Tibial nerve (tissue), 4 donors: ENCODE results near the gene TRIL. TPM values are rescaled to one million over a fixed set of nuclear protein-coding genes. Genes with fewer than 3 reads are reported as not detected.

Experiments used
- DNase-seq, 2 donors: peaks; one replicate each; pipeline ENCODE4 v3.0.0-alpha.2; 2019; ENCODE audit warnings: low spot score in 2 of 2
- H3K27ac ChIP-seq, 4 donors: fragments of 200-600 bp; sonication (generic) in 3 of 4; one replicate each; pipeline ENCODE4 v1.5.1; 2017 to 2019; ENCODE audit warnings: mild to moderate bottlenecking in 1 of 4
- H3K27me3 ChIP-seq, 2 donors: fragments of 200-600 bp; sonication (generic) in 1 of 2; one replicate each; pipeline versions ENCODE4 v1.5.1 to v1.6.0; 2017 to 2019
- H3K36me3 ChIP-seq, 3 donors: fragments of 200-600 bp; sonication (generic); one replicate each; pipeline ENCODE4 v1.5.1; 2018 to 2019
- H3K4me1 ChIP-seq, 4 donors: fragments of 200-600 bp; sonication (generic) in 3 of 4; one replicate each; pipeline ENCODE4 v1.5.1; 2017 to 2019
- H3K4me3 ChIP-seq, 4 donors: fragments of 200-600 bp; sonication (generic) in 3 of 4; one replicate each; pipeline ENCODE4 v1.5.1; 2017 to 2019; ENCODE audit warnings: mild to moderate bottlenecking in 1 of 4, moderate library complexity in 1 of 4
- H3K9me3 ChIP-seq, 4 donors: fragments of 200-600 bp; sonication (generic) in 3 of 4; one replicate each; pipeline ENCODE4 v1.5.1; 2017 to 2019
- CTCF ChIP-seq, 5 experiments: fragments of 200-600 bp in 3 of 5; fragments of 450-650 bp in 2 of 5; sonication (generic) in 3 of 5; IDR thresholded peaks; one replicate each; pipeline ENCODE4 v1.5.1; 2016 to 2019; ENCODE audit warnings: antibody characterized with exemption in 5 of 5, mild to moderate bottlenecking in 3 of 5, moderate library complexity in 2 of 5
- EP300 ChIP-seq, 2 donors: sonication (generic); formaldehyde crosslinking; IDR thresholded peaks; one replicate each; pipeline ENCODE4 v1.6.1; 2017; ENCODE audit warnings: antibody characterized with exemption in 2 of 2, mild to moderate bottlenecking in 1 of 2
- POLR2A ChIP-seq, 2 donors: fragments of 450-650 bp; IDR thresholded peaks; one replicate each; pipeline ENCODE4 v1.6.1; 2017; ENCODE audit warnings: antibody characterized with exemption in 2 of 2, mild to moderate bottlenecking in 2 of 2, moderate library complexity in 2 of 2
- WGBS, 2 donors: methylation state at CpG; one replicate each; pipeline ENCODE4 v1.1.5; 2018; 5-methylcytosine and 5-hydroxymethylcytosine counted together
- total RNA-seq, 4 donors: library from RNA; depleted of rRNA; stranded (reverse); fragments of >200 nt; gene quantifications; one replicate each; pipeline ENCODE4 v1.1.0, GENCODE V29; 2016

Gene TRIL
- total RNA-seq, 4 donors from 2014 or later = 1.2 to 2.8 (median 2.4) TPM

DNA sequence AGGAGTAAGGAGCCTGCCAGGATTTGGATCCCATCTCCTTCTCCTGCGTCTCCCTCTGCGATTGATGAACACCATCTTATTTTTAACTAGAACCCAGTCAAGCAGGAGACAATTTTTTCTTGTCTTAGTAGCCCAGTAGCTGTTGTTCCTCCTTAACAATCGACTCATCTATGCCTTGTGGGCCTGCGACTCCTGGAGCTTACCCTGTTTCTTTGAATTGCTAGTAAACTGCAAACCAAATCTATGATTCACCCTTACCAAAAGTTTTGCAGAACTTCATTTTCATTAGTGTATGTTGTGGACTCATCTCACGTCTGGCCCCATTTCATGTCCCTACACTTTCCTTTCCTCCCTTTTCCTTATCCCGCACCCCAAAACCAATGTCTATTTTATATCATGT, 37.7 kb downstream of the TRIL start:
- Histone ChIP-seq H3K27ac (no peak overlapping the region), H3K4me3 (no peak overlapping the region), H3K36me3 (no peaks in the 10 kb centered on the region), H3K27me3 (no peaks in the 10 kb centered on the region), H3K9me3 (no peaks in the 10 kb centered on the region), H3K4me1 (peaks cover 0 to 30% (median 4%) of the 10 kb centered on the region in 4 donors)
- no peak for DNase-seq
- WGBS, 2 donors = 91 to 92% methylated on average over 6 of the region's 6 CpGs
- TF ChIP-seq POLR2A (IDR thresholded peaks at IDR 0.05) = no peak
- TF ChIP-seq CTCF (IDR thresholded peaks at IDR 0.05) = no peak
- TF ChIP-seq EP300 (IDR thresholded peaks at IDR 0.05) = no peak

- Histone ChIP-seq H3K4me3 (no peak overlapping the region), H3K27ac (no peak overlapping the region), H3K4me1 (peaks cover 0 to 30% (median 4%) of the 10 kb centered on the region in 4 donors), H3K9me3 (no peaks in the 10 kb centered on the region), H3K36me3 (no peaks in the 10 kb centered on the region), H3K27me3 (no peaks in the 10 kb centered on the region)
- peak in 1 of 2 donors; percentile 26 for DNase-seq
- 22 to 26% methylated on average over 9 of the region's 9 CpGs for WGBS, 2 donors
- peak in 1 of 2 donors; percentile 30 for TF ChIP-seq EP300 (IDR thresholded peaks at IDR 0.05)
- no peak for TF ChIP-seq CTCF (IDR thresholded peaks at IDR 0.05)
These were observed 38.6 kb downstream of the TRIL start for GRCh38 chr7:28919510-28919909.

DNA sequence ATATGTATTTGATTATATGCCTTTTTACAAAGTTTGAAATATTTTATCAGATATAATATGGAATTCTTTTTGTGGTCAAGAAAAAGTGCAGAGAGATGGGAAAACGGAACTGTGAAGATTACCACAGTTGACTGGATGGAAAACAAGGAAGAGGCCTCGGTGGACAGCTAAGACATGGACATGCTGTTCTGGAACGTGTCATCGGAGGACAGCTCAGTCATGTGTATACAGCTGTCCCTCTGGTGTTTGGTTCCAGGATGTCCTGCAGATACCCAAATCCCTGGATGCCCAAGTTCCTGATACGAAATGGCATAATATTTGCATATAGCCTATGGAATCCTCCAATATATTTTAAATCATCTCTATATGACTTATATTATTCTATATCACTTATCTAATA, 49.4 kb downstream of the TRIL start:
- DNase-seq = peak in 1 of 2 donors; percentile 17
- Histone ChIP-seq H3K4me1 (peaks cover 0 to 8% (median 0%) of the 10 kb centered on the region in 4 donors), H3K9me3 (peaks cover 0 to 12% (median 0%) of the 10 kb centered on the region in 4 donors), H3K27me3 (no peaks in the 10 kb centered on the region), H3K36me3 (no peaks in the 10 kb centered on the region), H3K4me3 (no peak overlapping the region), H3K27ac (no peak overlapping the region)
- TF ChIP-seq POLR2A (IDR thresholded peaks at IDR 0.05) (no peak), EP300 (IDR thresholded peaks at IDR 0.05) (peak in 1 of 2 donors; percentile 17)
- WGBS, 2 donors = 79 to 81% methylated on average over 5 of the region's 5 CpGs

DNA sequence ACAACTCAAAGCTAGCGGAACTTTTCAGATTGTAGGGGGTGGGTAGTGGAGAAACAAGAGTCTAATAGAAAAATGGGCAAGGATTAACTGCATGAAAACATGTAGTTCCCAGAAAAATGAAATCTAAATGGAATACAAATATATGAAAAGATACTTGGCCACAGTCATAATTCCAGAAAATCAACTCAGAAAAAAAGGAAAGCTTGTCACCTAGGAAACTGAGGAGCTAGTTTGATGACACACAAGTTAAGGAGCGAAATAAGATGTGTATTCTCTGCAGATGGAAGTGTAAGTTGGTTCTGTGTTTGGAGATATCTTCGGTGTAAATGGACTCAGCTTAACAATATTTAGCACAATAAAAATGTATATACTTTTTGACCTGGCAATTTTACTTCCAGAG, 52.7 kb downstream of the TRIL start:
- no peak overlapping the region for H3K4me3 ChIP-seq
- TF ChIP-seq POLR2A (IDR thresholded peaks at IDR 0.05) (no peak), EP300 (IDR thresholded peaks at IDR 0.05) (no peak), CTCF (IDR thresholded peaks at IDR 0.05) (no peak)
- peaks cover 0 to 13% (median 0%) of the 10 kb centered on the region in 4 donors for H3K4me1 ChIP-seq
- H3K36me3 ChIP-seq = no peaks in the 10 kb centered on the region
- WGBS, 2 donors = 96% methylated on average over 3 of the region's 3 CpGs
- H3K27me3 ChIP-seq = no peaks in the 10 kb centered on the region
- no peak overlapping the region for H3K27ac ChIP-seq
- DNase-seq = no peak
- H3K9me3 ChIP-seq = peaks cover 0 to under 1% (median 0%) of the 10 kb centered on the region in 4 donors

DNA sequence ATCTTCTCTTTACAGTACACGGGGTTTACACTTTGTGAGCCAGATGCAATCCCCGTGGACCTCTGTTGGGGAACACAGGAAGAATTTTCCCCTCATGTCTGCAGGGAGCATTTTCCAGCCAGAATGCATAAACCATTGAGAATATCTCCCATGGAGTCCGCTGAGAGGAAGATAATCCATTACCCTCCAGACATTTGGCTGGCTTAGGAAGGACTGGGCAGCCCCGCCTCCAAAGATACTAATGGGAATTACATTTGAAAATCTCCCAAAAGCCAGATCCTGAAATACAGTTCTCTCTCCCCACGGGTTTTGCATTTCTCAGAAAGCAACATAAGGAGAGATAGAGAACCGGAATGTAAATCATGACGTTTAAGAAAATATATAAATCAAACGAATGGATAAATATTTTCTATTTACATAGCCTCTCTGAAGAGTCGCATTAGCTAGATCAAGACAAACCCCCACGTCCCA, 53.5 kb downstream of the TRIL start:
- Histone ChIP-seq H3K9me3 (no peaks in the 10 kb centered on the region), H3K27me3 (no peaks in the 10 kb centered on the region), H3K36me3 (no peaks in the 10 kb centered on the region), H3K27ac (no peak overlapping the region), H3K4me3 (peak overlapping the region in 1 of 4 donors; percentile 37), H3K4me1 (peaks cover 0 to 13% (median 0%) of the 10 kb centered on the region in 4 donors)
- TF ChIP-seq CTCF (IDR thresholded peaks at IDR 0.05) = no peak
- TF ChIP-seq EP300 (IDR thresholded peaks at IDR 0.05) = no peak
- TF ChIP-seq POLR2A (IDR thresholded peaks at IDR 0.05) = no peak
- WGBS, 2 donors = 54 to 55% methylated on average over 10 of the region's 10 CpGs
- DNase-seq = no peak
